Neuronal stem cell (in vitro differentiated cells): ENCODE measurements around the gene ATP8A2.

Source experiments
- DNase-seq: peaks from one replicate; pipeline ENCODE4 v3.0.0-alpha.2; 2013; ENCODE audit warnings: low spot score
- H2AFZ ChIP-seq: one replicate; pipeline ENCODE4 v1.6.1; 2013; ENCODE audit warnings: mild to moderate bottlenecking, low read length, inconsistent platforms
- H2AK5ac ChIP-seq: 2 replicates; pipeline ENCODE4 v1.6.1; 2013; ENCODE audit warnings: low read depth, mild to moderate bottlenecking, inconsistent platforms, low read length, moderate library complexity, mixed read lengths
- H2BK120ac ChIP-seq: 2 replicates; pipeline ENCODE4 v1.6.1; 2013; ENCODE audit warnings: low read depth, mild to moderate bottlenecking, inconsistent platforms, low read length, moderate library complexity, mixed read lengths
- H2BK12ac ChIP-seq: one replicate; pipeline ENCODE4 v1.6.1; 2013; ENCODE audit warnings: low read length, inconsistent platforms
- H2BK15ac ChIP-seq: 2 replicates; pipeline ENCODE4 v1.6.1; 2013; ENCODE audit warnings: mild to moderate bottlenecking, low read length, inconsistent platforms, mixed read lengths
- H2BK5ac ChIP-seq: one replicate; pipeline ENCODE4 v1.6.1; 2013; ENCODE audit warnings: inconsistent platforms, mild to moderate bottlenecking, low read length, moderate library complexity
- H3K14ac ChIP-seq: one replicate; pipeline ENCODE4 v1.6.1; 2013; ENCODE audit warnings: low read length, inconsistent platforms
- H3K18ac ChIP-seq: 2 replicates; pipeline ENCODE4 v1.6.1; 2013; ENCODE audit warnings: low read length, inconsistent platforms
- H3K23ac ChIP-seq: 2 replicates; pipeline ENCODE4 v1.6.1; 2013; ENCODE audit warnings: low read depth, mild to moderate bottlenecking, mixed read lengths, low read length, inconsistent platforms; ENCODE audit not compliant: poor library complexity
- H3K27ac ChIP-seq: replicated peaks from 3 replicates; pipeline ENCODE4 v1.5.1; 2013; ENCODE audit warnings: low read length, inconsistent platforms
- H3K27me3 ChIP-seq, 3 experiments: 2 replicates each; pipeline ENCODE4 v1.6.1; 2013; ENCODE audit warnings: low read length in 3 of 3, mild to moderate bottlenecking in 2 of 3, inconsistent platforms in 1 of 3, low read depth in 1 of 3, mixed read lengths in 1 of 3, moderate library complexity in 1 of 3; ENCODE audit not compliant: control insufficient read depth in 3 of 3, insufficient read depth in 3 of 3
- H3K36me3 ChIP-seq, 2 donors: replicated peaks in 1 of 2; 2 replicates each; pipeline ENCODE4 v1.6.1; 2013; ENCODE audit warnings: low read length in 2 of 2; ENCODE audit not compliant: control insufficient read depth in 2 of 2, insufficient read depth in 2 of 2
- H3K4ac ChIP-seq: 2 replicates; pipeline ENCODE4 v1.6.1; 2013; ENCODE audit warnings: inconsistent platforms, mild to moderate bottlenecking, low read length, moderate library complexity
- H3K4me1 ChIP-seq, 2 donors: 1 replicate in 1 of 2; 2 replicates in 1 of 2; pipeline ENCODE4 v1.6.1; 2013; ENCODE audit warnings: low read length in 2 of 2, low read depth in 1 of 2; ENCODE audit not compliant: control insufficient read depth in 2 of 2, insufficient read depth in 1 of 2
- H3K4me2 ChIP-seq: one replicate; pipeline ENCODE4 v1.6.1; 2013; ENCODE audit warnings: mild to moderate bottlenecking, low read length, inconsistent platforms; ENCODE audit not compliant: insufficient read depth, poor library complexity, severe bottlenecking
- H3K4me3 ChIP-seq, 2 donors: 2 replicates each; pipeline ENCODE4 v1.5.1; 2013; ENCODE audit warnings: low read length in 2 of 2, mild to moderate bottlenecking in 2 of 2, inconsistent platforms in 1 of 2, moderate library complexity in 1 of 2
- H3K79me1 ChIP-seq: one replicate; pipeline ENCODE4 v1.6.1; 2013; ENCODE audit warnings: low read depth, mild to moderate bottlenecking, inconsistent platforms, low read length, moderate library complexity
- H3K9ac ChIP-seq: one replicate; pipeline ENCODE4 v1.6.1; 2013; ENCODE audit warnings: mild to moderate bottlenecking, low read depth, low read length, inconsistent platforms; ENCODE audit not compliant: poor library complexity
- H3K9me3 ChIP-seq, 2 donors: replicated peaks in 1 of 2; 2 replicates each; pipeline versions ENCODE3 to v1.6.1; 2013; ENCODE audit warnings: low read length in 2 of 2, mild to moderate bottlenecking in 2 of 2, inconsistent platforms in 1 of 2, low read depth in 1 of 2, mixed read lengths in 1 of 2, moderate library complexity in 1 of 2; ENCODE audit not compliant: control insufficient read depth in 2 of 2, insufficient read depth in 1 of 2
- H4K8ac ChIP-seq: one replicate; pipeline ENCODE4 v1.6.1; 2013; ENCODE audit warnings: low read depth, mild to moderate bottlenecking, inconsistent platforms, low read length, moderate library complexity
- H4K91ac ChIP-seq: one replicate; pipeline ENCODE4 v1.6.1; 2013; ENCODE audit warnings: low read length, low read depth, mild to moderate bottlenecking, inconsistent platforms; ENCODE audit not compliant: poor library complexity
- WGBS, 2 donors: extraction: QIAGEN DNeasy Blood & Tissue Kit; methylation state at CpG; one replicate each; pipeline ENCODE4 v1.1.7; 2013; ENCODE audit warnings: missing lambda C conversion rate in 2 of 2, mixed read lengths in 1 of 2; ENCODE audit not compliant: insufficient read length in 2 of 2, insufficient replicate concordance in 1 of 2; ENCODE audit errors: extremely low coverage in 2 of 2; 5-methylcytosine and 5-hydroxymethylcytosine counted together

Gene ATP8A2

DNA sequence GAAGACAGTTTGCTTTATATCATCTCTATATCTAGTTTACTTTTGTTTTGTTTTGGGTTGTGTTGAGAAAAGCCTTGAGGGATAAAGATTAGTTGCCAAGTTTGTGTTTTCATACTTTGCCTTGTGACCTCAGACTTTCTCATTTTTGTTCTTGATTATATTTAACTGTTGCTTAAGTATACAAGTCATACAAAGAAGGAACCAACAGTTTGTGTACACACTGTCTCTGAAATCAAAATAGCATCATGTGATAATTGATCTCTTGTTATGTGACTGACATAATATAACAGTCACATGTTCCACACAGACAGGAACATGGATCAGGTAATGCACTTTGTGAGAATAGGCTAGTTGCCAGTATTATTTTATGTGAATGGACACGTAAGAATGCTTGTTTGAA lies 609.3 kb downstream of the ATP8A2 start:
- Histone ChIP-seq H2BK15ac (no peak overlapping the region), H3K9me3 (no peaks in the 10 kb centered on the region), H2BK12ac (no peak overlapping the region), H4K91ac (no peak overlapping the region), H3K18ac (no peak overlapping the region), H3K27ac (no peak overlapping the region), H3K23ac (no peak overlapping the region), H2BK5ac (no peak overlapping the region), H4K8ac (no peak overlapping the region), H3K79me1 (no peaks in the 10 kb centered on the region), H2AFZ (no peak overlapping the region), H3K14ac (no peak overlapping the region), H3K27me3 (no peaks in the 10 kb centered on the region), H3K4me3 (no peak overlapping the region), H3K36me3 (no peaks in the 10 kb centered on the region), H3K4ac (no peak overlapping the region), H2BK120ac (no peak overlapping the region), H3K9ac (no peak overlapping the region), H3K4me1 (peaks cover 14 to 18% of the 10 kb centered on the region in 2 donors), H2AK5ac (no peak overlapping the region), H3K4me2 (no peak overlapping the region)
- WGBS, 2 donors = no CpG with 5 or more reads among the region's 1 CpG
- no peak for DNase-seq

DNA sequence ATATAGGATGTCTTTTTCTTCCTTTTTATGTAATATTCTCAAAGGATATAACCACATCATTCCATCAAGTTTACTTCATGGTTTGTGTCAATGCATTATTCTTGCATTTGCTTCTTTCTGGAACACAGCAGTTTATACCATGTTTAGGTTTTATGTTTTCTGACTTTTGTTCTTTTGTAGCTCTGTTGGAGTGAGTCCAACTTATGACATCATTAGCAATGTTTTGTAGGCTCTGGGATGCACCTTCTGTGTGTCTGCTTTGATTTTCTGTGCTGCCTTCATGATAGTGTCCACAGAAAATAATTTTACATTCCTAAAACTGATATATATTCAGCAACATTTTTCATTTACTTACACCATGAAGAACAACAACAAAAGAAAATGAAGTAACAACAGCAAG lies 611.1 kb downstream of the ATP8A2 start:
- no peak overlapping the region for H3K4ac ChIP-seq
- H3K36me3 ChIP-seq = no peaks in the 10 kb centered on the region
- no peaks in the 10 kb centered on the region for H3K79me1 ChIP-seq
- no peak overlapping the region for H4K8ac ChIP-seq
- no peak overlapping the region for H3K9ac ChIP-seq
- no peak overlapping the region for H3K14ac ChIP-seq
- H3K27me3 ChIP-seq = no peaks in the 10 kb centered on the region
- no peak overlapping the region for H3K18ac ChIP-seq
- H3K9me3 ChIP-seq = no peaks in the 10 kb centered on the region
- H3K4me3 ChIP-seq = no peak overlapping the region
- H3K23ac ChIP-seq = no peak overlapping the region
- no peak overlapping the region for H3K4me2 ChIP-seq
- H3K27ac ChIP-seq = no peak overlapping the region
- no peak overlapping the region for H2BK5ac ChIP-seq
- H2BK15ac ChIP-seq = no peak overlapping the region
- no peak overlapping the region for H4K91ac ChIP-seq
- peaks cover 12 to 13% of the 10 kb centered on the region in 2 donors for H3K4me1 ChIP-seq
- no peak overlapping the region for H2BK120ac ChIP-seq
- H2BK12ac ChIP-seq = no peak overlapping the region
- no peak overlapping the region for H2AK5ac ChIP-seq
- DNase-seq = no peak
- no peak overlapping the region for H2AFZ ChIP-seq

DNA sequence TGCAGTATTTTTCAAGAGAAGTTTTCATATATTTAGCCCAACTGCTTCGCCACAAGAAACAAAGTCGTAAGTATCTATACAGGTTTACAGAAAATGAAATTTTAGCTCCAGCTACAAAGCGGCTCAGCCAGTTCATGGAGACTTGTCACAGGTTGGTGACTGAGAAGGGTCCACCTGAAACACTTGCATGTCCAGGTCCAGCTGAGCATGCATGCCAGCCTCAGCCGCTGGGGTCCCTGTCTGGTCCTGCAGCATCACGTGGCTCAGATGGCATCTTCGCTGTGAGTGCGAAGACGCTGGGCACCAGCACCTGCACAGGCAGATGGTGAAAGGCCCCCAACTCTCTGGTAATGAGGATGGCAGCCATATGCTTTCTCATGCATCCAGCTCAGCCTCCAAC lies 616.2 kb downstream of the ATP8A2 start:
- DNase-seq = no peak
- Histone ChIP-seq H3K9ac (no peak overlapping the region), H4K91ac (no peak overlapping the region), H3K4me1 (peaks cover 3 to 10% of the 10 kb centered on the region in 2 donors), H4K8ac (no peak overlapping the region), H3K27ac (no peak overlapping the region), H3K9me3 (no peaks in the 10 kb centered on the region), H2BK12ac (no peak overlapping the region), H3K36me3 (no peaks in the 10 kb centered on the region), H3K23ac (no peak overlapping the region), H2AK5ac (no peak overlapping the region), H3K27me3 (no peaks in the 10 kb centered on the region), H2BK5ac (no peak overlapping the region), H3K18ac (peak overlapping the region; percentile 50), H3K4me2 (no peak overlapping the region), H3K4me3 (peak overlapping the region in 1 of 2 donors; percentile 41), H2BK120ac (no peak overlapping the region), H2BK15ac (no peak overlapping the region), H3K14ac (no peak overlapping the region), H3K4ac (no peak overlapping the region), H3K79me1 (no peaks in the 10 kb centered on the region), H2AFZ (no peak overlapping the region)
- WGBS, 2 donors = no CpG with 5 or more reads among the region's 8 CpGs

DNA sequence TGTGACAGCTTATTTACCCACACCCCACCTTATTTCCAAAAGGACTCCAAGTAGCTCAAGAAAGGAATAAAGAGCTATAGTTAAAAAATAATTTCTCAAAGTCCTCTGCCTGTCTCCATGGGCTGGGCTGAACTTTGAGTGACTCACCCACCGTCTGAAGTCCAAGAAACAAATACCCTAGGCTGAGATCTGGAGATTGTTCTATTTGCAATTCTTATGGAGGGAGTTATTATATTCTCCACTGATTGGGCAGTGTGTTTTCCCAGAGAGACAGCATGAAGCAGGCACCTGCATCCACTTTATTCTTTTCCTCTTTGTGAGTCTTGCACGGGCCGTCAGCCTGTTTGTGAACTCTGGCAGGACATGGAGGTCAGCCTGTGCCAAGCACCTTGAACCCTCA lies 616.9 kb downstream of the ATP8A2 start:
- no peak overlapping the region for H3K9ac ChIP-seq
- peaks cover 0 to 10% of the 10 kb centered on the region in 2 donors for H3K4me1 ChIP-seq
- no peaks in the 10 kb centered on the region for H3K79me1 ChIP-seq
- H3K4me3 ChIP-seq = no peak overlapping the region
- no peaks in the 10 kb centered on the region for H3K27me3 ChIP-seq
- H3K4me2 ChIP-seq = no peak overlapping the region
- no peak overlapping the region for H3K14ac ChIP-seq
- no peak overlapping the region for H3K27ac ChIP-seq
- H2AFZ ChIP-seq = no peak overlapping the region
- no peak overlapping the region for H4K91ac ChIP-seq
- no peak overlapping the region for H2BK12ac ChIP-seq
- H2AK5ac ChIP-seq = no peak overlapping the region
- no peak for DNase-seq
- no peak overlapping the region for H2BK120ac ChIP-seq
- WGBS, 2 donors = no CpG with 5 or more reads among the region's 3 CpGs
- H2BK15ac ChIP-seq = no peak overlapping the region
- no peak overlapping the region for H3K4ac ChIP-seq
- H3K9me3 ChIP-seq = no peaks in the 10 kb centered on the region
- H3K23ac ChIP-seq = no peak overlapping the region
- H3K36me3 ChIP-seq = no peaks in the 10 kb centered on the region
- no peak overlapping the region for H2BK5ac ChIP-seq
- H4K8ac ChIP-seq = no peak overlapping the region
- no peak overlapping the region for H3K18ac ChIP-seq
